Choroid plexus epithelial cell (primary cell): ENCODE measurements around the gene SMARCA1.

ENCODE experiments used
- DNase-seq: peaks from one replicate; pipeline ENCODE4 v3.0.0-alpha.2; 2010; ENCODE audit warnings: low read depth
- H3K4me3 ChIP-seq: 2 replicates; pipeline ENCODE4 v1.5.1; 2011; ENCODE audit warnings: low read depth, mild to moderate bottlenecking, control low read depth, low read length, moderate library complexity
- TF ChIP-seq, protein P1 (sequence below): conservative IDR thresholded peaks from 2 replicates; pipeline ENCODE4 v1.5.1; 2011; ENCODE audit warnings: low read depth, mild to moderate bottlenecking, control low read depth, inconsistent platforms, low read length, moderate library complexity

The SMARCA1 gene

DNA sequence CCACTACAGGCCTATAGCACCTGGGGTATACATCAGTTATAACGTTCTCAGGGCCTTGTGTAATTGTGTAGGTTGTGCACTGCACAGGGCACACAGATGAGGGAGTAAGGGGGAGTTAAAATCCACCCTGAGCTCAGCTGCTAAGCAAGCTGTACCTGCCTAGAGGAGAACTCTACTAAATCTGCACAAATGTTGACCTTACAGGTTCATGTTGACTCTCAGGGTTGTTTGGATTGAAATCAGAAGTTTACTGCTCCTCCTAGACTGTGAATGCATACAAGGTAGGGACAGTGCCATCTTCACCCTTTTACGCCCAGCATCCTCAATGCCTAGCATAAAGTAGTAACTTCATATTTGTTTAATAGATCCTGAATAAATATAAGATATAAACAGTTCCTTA lies 89.8 kb downstream of the SMARCA1 start:
- TF ChIP-seq, protein P1, sequence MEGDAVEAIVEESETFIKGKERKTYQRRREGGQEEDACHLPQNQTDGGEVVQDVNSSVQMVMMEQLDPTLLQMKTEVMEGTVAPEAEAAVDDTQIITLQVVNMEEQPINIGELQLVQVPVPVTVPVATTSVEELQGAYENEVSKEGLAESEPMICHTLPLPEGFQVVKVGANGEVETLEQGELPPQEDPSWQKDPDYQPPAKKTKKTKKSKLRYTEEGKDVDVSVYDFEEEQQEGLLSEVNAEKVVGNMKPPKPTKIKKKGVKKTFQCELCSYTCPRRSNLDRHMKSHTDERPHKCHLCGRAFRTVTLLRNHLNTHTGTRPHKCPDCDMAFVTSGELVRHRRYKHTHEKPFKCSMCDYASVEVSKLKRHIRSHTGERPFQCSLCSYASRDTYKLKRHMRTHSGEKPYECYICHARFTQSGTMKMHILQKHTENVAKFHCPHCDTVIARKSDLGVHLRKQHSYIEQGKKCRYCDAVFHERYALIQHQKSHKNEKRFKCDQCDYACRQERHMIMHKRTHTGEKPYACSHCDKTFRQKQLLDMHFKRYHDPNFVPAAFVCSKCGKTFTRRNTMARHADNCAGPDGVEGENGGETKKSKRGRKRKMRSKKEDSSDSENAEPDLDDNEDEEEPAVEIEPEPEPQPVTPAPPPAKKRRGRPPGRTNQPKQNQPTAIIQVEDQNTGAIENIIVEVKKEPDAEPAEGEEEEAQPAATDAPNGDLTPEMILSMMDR: no peak
- no peak overlapping the region for H3K4me3 ChIP-seq
- DNase-seq: no peak

DNA sequence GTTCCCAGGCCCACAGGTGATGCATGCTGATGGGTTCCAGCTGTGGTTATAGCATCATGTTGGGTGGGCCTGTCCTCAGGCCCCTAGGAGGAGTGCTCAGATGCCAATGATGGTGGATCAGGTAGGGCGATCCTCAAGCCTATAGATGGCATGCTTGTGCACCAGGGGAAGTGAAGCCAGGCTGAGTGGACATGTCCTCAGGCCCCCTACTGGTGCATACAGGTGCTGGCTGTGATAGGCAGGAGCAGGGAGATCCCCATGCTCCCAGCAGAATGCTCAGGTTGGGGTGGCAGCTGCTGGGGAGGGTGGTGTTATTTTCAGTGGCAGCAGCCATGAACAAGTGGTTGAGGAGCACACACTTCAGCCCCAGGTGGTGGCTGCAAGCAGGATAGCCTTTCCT lies 96.0 kb downstream of the SMARCA1 start:
- H3K4me3 ChIP-seq: no peak overlapping the region
- DNase-seq: no peak
- TF ChIP-seq, protein P1: no peak

DNA sequence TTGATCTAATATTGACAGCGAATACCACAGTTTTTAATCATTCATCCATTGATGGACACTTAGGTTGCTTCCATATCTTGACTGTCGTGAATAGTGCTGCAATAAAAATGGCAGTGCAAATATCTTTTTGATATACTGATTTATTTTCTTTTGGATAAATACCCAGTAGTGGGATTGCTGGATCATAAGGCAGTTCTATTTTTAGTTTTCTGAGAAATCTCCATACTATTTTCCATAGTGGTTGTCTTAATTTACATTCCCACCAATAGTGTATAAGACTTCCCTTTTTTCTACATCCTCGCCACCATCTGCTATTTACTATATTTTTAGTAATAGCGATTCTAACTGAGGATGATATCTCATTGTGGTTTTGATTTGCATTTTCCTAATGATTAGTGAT lies 100.1 kb downstream of the SMARCA1 start:
- DNase-seq: no peak
- H3K4me3 ChIP-seq: no peak overlapping the region
- TF ChIP-seq, protein P1: no peak

DNA sequence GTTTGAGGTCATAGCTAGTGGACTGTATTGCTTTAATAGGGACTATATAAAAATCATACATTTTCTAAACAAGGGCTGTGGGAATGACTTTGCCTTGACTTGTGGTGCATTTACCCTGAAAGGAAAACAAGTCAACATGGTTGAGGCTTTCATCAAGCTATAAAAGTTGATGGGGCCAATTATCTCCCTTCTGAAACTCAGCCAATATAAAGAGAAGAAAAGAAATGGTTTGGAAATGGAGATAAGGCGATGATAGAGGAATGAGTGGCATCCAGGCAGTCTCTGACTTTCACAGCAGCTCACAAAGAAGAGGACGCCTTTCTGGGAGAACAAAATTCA lies 118.7 kb downstream of the SMARCA1 start:
- peak; percentile 3 for DNase-seq
- H3K4me3 ChIP-seq: no peak overlapping the region
- TF ChIP-seq, protein P1: no peak

DNA sequence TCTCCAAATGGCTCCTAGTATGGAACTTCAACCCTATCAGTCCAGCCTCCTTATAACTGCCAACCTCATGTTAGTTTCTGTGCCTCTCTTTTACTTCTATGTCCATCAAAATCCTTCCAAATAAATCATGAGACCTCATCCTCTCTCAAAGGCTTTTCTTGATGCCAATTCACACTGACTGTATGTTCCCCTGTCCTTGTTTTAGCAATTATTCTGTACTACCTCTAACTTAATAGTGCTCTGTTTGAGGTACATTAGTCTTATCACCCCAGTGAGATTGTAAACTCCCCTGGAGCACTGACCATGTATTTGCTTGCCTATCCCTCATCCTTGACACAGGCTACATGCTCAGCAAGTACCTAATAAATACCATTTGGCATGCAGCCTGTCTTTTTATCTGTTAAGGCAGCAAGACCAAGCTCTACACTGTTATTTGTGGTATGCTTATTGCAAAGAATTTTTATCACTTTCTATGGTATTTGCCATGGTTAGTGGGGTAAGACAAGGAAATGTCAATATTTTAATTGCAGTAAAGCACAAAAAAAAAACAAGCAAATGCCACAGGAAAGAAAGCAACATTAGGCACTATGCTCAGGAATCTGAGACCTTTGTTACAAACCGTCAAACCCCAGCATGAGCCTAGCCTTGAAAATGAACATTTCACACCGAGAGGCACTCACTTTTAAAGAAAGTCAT lies 119.2 kb downstream of the SMARCA1 start:
- no peak overlapping the region for H3K4me3 ChIP-seq
- TF ChIP-seq, protein P1: no peak
- peak; percentile 21 for DNase-seq
